Measurements from ENCODE around the gene STK32A. TPM values are rescaled to one million over a fixed set of nuclear protein-coding genes. Genes with fewer than 3 reads are reported as not detected.

Gene STK32A
- total RNA-seq, 1 experiment from 2014 or later, result 0.16 TPM

DNA sequence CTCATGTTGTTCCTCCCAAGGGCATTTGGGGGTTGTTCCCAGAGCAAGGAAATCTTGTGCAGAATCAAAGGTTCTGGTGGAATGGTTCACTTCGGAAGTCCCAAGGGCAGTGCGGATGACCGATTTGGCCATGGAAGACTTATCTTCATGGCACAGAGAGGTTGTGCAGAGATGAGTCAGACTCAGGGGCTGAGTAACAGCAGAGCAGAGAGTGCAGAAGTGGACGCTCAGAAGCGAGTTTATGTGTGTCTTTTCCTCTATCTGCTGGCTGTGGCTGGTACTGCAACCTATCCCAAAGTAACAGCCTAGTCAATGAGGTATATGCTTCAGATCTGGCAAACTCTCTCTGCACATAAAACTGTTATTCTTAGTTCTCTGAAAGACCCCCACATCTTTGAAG is 157.0 kb downstream of the STK32A start:
- intact Hi-C loops (cut with micrococcal nuclease; ENCODE audit: unreplicated experiment), result loop anchor here (1.0 to 5.0 kb wide), 2 partner anchors 41 to 167 kb away; no protein-coding TSS in a partner anchor
- no TSS peak for BruUV-seq (replicated peaks)

DNA sequence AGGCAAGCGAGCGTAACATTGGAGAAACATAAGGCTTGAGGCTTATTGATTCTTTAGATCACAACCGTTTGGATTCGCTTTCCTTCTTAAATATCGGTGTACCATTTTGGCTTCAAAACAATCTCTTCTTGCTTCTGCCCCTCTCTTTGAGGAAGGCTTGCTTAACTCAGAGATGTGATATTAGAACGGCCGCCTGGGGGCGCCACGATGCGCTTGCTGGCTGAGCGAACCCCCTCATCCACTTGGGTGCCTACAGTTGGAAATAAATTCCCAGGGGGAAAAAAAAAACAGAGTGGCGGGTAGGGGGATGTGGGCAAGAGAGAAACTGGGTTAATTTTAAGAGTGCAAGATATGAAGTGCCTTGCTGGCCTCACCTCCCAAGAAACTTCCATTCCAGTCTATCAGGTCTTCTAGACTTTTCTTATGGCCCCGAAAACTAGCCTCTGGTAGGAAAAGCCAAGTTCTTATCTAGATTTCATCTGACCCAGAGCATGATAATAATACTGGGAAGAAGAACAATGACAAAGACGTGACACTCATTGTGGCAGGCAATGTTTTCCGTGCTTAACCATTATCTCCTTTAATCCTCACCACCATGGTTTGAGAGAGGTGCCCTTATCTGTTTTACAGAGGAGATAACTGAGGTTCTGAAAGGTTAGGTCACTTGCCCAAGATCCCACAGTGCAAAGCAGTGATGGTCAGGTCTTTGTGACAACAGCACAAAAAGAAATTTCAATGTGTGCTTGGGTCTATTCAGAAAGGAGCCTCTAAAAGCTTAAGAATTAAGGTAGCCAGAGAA is 159.2 kb downstream of the STK32A start:
- no TSS peak for BruUV-seq (replicated peaks)

More for the DNA sequence above, 157.0 kb downstream of the STK32A start:
- ChIA-PET POLR2A (no interaction called here), CTCF (interaction anchor here (1.1 kb wide), 1 partner anchor 168 kb away, joined by 3 read pairs; no protein-coding TSS in a partner anchor)
- Mint-ChIP-seq H3K9me3 (ENCODE audit: unreplicated experiment) (peaks cover 11% of the 10 kb centered on the region), H3K4me1 (ENCODE audit: low read depth, unreplicated experiment) (peaks cover 36% of the 10 kb centered on the region), H3K27me3 (ENCODE audit: insufficient read depth, unreplicated experiment) (no peaks in the 10 kb centered on the region), H3K27ac (ENCODE audit: unreplicated experiment) (no peak overlapping the region), H3K36me3 (ENCODE audit: insufficient read depth, unreplicated experiment) (peaks cover 59% of the 10 kb centered on the region), H3K4me3 (ENCODE audit: unreplicated experiment) (no peak overlapping the region)
- peak; percentile 57 to 61 for TF ChIP-seq CTCF (IDR thresholded peaks at IDR 0.05; ENCODE audit: insufficient read depth in 1 of 2, low read depth in 1 of 2, low read length in 1 of 2, severe bottlenecking in 1 of 2, unreplicated experiment in 1 of 2)
- peak; percentile 47 to 54 for DNase-seq
- Histone ChIP-seq H3K4me3 (ENCODE audit: low read depth, low read length) (no peak overlapping the region), H3K36me3 (ENCODE audit: control insufficient read depth, insufficient read depth, low read length) (no peaks in the 10 kb centered on the region), H3K9me3 (no peaks in the 10 kb centered on the region), H3K4me1 (peaks cover 35% of the 10 kb centered on the region), H3K27me3 (replicated peaks; ENCODE audit: control insufficient read depth, insufficient read depth, low read length) (no peaks in the 10 kb centered on the region; the same call in 1 of the 2 replicates)

More for the DNA sequence above, 159.2 kb downstream of the STK32A start:
- ChIA-PET CTCF (no interaction called here), POLR2A (interaction anchor here (0.7 kb wide), 1 partner anchor 522 kb away, joined by 4 read pairs; no protein-coding TSS in a partner anchor)
- peak; percentile 9 to 42 for TF ChIP-seq CTCF (IDR thresholded peaks at IDR 0.05; ENCODE audit: insufficient read depth in 1 of 2, low read depth in 1 of 2, low read length in 1 of 2, severe bottlenecking in 1 of 2, unreplicated experiment in 1 of 2)
- H3K4me3 ChIP-seq (ENCODE audit: low read depth, low read length), result no peak overlapping the region
- H3K27me3 ChIP-seq (replicated peaks; ENCODE audit: control insufficient read depth, insufficient read depth, low read length), result no peaks in the 10 kb centered on the region; the same call in 1 of the 2 replicates
- H3K36me3 ChIP-seq (ENCODE audit: control insufficient read depth, insufficient read depth, low read length), result no peaks in the 10 kb centered on the region
- peaks cover 42% of the 10 kb centered on the region for H3K4me1 Mint-ChIP-seq (ENCODE audit: low read depth, unreplicated experiment)
- H3K9me3 Mint-ChIP-seq (ENCODE audit: unreplicated experiment), result peaks cover 11% of the 10 kb centered on the region
- DNase-seq, result no peak
- peak overlapping the region; percentile 91 for H3K27ac Mint-ChIP-seq (ENCODE audit: unreplicated experiment)
- intact Hi-C loops (cut with micrococcal nuclease; ENCODE audit: unreplicated experiment), result loop anchor here (5.0 kb wide), 1 partner anchor 38 kb away; no protein-coding TSS in a partner anchor
- no peak overlapping the region for H3K4me3 Mint-ChIP-seq (ENCODE audit: unreplicated experiment)
- H3K9me3 ChIP-seq, result no peaks in the 10 kb centered on the region
- H3K36me3 Mint-ChIP-seq (ENCODE audit: insufficient read depth, unreplicated experiment), result peaks cover 65% of the 10 kb centered on the region
- no peaks in the 10 kb centered on the region for H3K27me3 Mint-ChIP-seq (ENCODE audit: insufficient read depth, unreplicated experiment)
- H3K4me1 ChIP-seq, result peaks cover 37% of the 10 kb centered on the region

Data from Caco-2 (cell line).